SW 1271 (cell line): ENCODE measurements around the gene KRTAP6-1.

Source experiments
- DNase-seq, 2 experiments: peaks; one replicate each; lab custom pipeline; 2025; lab: John Stamatoyannopoulos, UW

The KRTAP6-1 gene, protein sequence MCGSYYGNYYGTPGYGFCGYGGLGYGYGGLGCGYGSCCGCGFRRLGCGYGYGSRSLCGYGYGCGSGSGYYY

DNA sequence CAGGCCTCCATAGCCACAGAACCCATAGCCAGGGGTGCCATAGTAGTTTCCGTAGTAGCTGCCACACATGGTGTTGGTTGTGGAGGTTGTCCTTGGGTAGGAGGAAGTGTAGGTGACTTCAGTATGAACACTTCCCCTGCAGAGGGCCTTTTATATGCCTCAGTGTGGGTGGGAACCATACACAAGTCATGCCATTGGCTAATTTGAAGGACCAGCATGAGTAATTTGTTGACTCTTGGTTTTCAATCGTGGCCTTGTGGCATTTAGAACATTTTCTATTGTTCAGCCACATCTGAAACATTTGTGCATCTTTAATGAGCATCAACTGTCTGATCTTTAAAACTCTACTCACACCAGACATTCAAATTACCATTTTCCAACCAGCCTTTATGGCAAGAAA, at the start of gene KRTAP6-1:
Gene KRTAP6-1 (minus strand): TSS at position 95 of the 400 bp plus-strand sequence. CDS start 26 bp downstream, at position 69.
- DNase-seq = no peak

DNA sequence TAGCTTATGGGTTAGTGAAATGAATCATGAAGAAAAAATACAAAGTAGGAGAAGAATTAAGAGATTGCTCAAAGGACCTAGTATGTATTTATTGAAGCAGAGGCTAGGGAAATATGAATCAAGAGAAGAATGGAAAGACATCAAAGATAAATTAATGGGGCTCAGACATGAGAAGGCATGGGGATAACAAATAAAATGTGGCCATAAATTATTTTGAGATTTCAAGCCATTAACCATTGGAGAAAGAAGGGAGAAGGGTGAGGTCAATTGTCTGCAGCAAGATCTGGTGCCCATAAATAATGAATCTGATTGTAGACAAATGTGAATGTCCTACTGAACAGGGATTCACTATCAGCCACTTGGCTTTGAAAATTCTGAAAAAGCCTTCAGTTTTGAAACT, 39.2 kb upstream of the KRTAP6-1 start:
- DNase-seq = no peak

DNA sequence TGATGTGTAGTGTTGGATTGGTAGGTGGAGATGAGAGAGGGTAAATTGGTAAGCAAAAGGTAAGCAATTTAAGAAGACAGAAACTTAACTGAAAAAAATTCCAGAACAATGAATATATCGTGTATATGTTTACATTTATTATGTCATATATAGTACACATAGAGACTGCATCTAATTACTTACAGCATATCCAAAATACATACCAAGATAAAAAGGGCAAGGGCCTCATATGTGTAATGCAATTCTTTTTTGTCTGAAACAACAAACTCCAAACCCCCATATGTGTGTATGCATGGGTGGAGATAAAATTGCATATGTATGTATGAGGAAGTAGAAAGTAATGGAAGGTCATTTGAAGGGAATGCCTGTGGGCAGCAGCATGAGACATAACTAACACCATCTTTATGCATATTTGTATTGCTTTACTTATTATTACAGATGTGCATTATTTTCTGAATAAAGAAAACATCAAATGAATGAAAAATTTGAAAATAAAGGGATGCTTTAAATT, 33.2 kb upstream of the KRTAP6-1 start:
- no peak for DNase-seq

DNA sequence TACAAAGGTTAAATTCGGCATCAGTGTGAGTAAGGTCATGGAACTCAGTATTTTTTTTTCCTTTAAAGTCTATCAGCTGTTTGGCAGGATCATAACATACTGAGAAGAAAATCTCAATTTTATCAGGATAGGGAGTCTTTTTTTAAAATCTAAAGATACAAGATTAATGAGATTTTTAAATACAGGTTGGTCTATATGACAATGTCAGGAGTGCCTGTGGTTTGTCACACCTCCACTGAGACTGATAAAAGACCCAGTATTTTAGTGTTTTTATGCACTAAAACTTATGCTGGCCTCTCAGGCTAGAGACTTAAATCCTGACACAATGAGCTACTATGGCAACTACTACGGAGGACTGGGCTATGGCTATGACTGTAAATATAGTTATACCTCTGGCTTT, 28.8 kb upstream of the KRTAP6-1 start, which contains the start of gene KRTAP20-3:
Gene KRTAP20-3 (plus strand): TSS at position 301 of the 400 bp plus-strand sequence.
- DNase-seq = no peak

DNA sequence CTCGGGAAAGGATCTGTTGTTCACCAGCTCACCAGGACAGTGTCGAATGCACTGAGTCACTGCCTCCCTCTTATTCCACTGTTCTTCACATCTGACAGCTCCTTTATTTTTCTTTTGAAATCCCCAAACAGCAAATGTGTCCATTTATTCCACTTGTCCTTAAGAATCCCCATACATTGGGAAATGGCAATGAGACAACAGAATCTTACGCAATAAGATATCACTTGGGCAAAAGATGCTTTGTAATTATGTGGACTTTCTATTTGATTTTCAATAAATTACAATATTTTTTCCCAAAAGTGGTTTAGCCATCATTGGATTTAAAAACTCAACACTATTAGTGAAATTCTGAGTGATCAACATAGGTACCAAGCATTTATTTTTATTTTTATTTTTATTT, 25.0 kb upstream of the KRTAP6-1 start:
- no peak for DNase-seq

DNA sequence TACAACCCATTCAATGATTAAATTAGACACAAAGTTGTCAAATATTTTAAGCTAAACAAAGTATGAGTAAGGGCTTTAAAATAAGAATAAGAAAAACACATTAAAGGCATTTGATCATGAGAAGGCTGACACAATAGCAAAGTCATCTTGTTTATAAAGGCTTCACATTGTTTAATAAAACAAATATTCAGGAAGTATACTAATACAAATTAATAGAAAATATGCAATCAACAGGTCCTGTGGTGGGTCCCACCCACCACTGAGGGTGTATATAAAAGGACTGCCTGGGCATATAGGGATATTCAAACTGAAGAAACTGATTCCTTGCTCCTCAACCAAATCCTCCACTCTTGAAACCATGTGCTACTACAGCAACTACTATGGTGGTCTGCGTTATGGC, 21.2 kb upstream of the KRTAP6-1 start, which contains the start of gene KRTAP20-2:
Gene KRTAP20-2 (plus strand): TSS at position 301 of the 400 bp plus-strand sequence. CDS start 58 bp downstream, at position 359.
- DNase-seq = no peak

DNA sequence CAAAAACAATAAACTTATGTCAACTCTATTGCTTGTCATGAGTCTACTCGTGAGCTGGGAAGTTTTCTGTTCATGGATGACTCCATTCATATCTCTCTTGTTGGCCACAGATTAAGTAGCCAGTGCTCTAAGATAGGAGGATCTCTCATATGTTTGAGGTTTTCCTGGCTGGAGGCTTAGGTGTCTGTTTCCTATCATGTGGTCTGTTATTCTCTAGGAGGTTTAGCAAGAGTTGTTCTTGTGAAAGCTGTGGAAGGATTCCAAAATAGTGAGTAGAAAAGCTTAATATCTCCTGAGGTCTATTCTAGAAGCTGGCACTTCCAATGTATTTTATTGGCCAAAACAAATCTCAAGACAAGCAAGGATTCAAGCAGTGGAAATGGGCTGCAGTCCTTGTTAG, 15.5 kb upstream of the KRTAP6-1 start:
- DNase-seq = no peak

DNA sequence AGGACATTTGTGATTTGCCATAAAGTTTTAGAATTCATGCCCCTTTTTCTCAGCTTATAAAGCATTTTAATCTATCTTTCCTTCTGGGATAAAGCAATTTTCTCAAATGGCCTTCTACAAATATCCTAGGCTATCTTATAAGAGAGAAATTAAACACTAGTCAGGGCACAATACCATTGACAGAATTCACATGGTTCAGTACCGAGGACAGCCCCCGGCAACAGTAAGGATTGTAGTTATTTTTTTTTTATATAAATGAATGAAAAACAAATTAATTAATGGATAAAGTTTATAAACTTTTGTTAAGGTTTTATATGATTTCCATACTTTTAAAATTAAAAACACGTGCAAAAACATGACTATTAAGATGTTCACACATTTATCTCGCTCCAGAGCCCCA, 14.4 kb upstream of the KRTAP6-1 start:
- no peak for DNase-seq

DNA sequence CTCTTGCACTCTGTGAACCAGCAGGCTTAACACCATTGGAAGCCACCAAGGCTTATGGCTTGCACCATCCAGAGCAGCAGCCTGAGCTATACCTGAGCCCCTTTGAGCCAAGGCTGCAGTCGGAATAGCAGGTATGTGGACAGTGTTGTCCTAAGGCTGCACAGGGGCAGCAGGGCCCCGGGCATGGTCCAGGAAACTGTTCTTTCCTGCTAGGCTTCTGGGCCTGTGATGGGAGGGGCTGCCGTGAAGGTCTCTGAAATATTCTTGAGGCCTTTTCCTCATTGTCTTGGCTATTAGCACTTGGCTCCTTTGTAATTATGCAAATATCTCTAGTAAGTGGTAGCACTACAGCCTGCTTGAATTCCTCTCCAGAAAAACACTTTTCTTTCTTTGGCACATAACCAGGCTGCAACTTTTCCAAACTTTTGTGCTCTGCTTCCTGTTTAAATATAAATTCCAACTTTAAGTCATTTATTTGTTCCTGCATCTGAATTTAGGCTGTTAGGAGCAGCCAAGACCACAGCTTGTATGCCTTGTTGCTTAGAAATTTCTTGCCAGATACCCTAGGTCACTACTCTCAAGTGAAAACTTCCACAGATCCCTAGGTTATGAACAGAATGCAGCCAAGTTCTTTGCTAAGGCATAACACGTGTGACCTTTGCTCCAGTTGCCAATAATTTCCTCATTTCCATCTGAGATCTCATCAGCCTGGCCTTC, 11.9 kb upstream of the KRTAP6-1 start:
- DNase-seq = no peak

DNA sequence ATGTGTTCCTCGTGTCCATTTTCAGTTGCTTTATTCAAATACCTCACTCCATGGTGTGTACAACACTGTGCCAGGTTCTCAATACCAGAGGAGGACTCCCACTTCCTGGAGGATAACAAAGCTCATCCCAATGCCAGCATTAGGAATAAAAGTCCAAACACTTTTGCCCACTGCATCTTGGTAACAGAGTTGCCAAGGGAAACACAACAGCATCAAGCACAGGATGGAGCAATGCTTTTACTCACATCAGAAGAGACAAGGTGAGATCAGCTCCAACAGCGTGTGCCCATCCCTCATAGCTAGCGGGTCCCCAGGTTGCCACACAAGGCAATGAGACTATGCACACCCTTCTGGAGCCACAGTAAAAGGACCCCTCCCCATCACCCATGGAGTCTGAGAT, 9.6 kb upstream of the KRTAP6-1 start:
- DNase-seq = no peak

DNA sequence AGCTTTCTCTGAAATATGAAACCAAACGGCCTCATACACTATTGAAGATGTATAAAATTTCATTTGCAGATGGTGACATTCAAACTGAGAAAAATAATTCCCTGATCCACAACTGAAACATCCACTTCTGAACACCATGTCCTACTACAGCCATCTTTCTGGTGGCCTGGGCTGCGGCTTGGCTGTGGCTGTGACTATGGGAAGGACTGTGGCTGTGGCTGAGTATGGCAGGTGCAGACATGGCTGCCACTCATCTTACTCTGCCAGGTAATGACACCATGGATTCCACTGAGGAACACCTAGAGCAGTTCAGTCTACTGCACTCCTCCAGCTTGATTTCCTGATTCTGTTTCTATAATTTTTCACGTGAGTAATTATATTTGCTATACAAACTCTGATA, 6.8 kb upstream of the KRTAP6-1 start, which contains the start of gene KRTAP20-4:
Gene KRTAP20-4 (plus strand): TSS at position 106 of the 400 bp plus-strand sequence.
- no peak for DNase-seq

DNA sequence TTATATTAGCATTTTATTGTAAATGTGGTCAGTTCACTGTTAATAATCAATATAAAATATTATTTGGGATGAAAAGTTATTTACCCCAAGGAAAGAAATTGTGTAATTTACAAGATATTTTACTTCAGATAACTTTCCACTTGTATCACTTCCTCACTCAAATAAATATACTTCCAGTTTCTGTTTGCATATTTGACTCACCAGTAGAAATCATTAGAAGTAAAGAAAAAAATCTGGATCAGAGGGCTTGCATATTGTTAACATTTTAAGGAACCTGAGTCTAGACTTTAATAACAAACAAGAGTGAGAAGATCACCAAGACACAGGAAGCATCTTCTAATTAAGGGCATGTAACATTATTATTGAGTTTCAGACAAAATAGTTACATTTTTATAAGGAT, 6.3 kb upstream of the KRTAP6-1 start:
- no peak for DNase-seq

DNA sequence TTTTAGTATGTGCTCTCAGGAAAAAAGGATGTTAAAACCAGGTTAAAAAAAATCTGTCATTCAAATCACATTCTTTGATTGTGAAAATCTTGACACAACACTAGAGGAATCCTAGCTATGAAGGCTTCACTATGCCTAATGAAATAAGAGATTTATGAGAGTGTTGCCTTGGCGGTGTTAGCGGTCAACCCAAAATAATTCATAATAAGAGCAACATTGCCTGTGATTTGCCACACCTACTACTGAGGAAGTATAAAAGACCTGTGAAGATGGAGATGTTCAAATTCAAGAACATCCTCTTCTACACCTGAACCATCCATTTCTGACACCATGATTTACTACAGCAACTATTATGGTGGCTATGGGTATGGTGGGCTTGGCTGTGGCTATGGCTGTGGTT, 2.4 kb upstream of the KRTAP6-1 start, which contains the start of gene KRTAP20-1:
Gene KRTAP20-1 (plus strand): TSS at position 301 of the 400 bp plus-strand sequence. CDS start 30 bp downstream, at position 331.
- no peak for DNase-seq

DNA sequence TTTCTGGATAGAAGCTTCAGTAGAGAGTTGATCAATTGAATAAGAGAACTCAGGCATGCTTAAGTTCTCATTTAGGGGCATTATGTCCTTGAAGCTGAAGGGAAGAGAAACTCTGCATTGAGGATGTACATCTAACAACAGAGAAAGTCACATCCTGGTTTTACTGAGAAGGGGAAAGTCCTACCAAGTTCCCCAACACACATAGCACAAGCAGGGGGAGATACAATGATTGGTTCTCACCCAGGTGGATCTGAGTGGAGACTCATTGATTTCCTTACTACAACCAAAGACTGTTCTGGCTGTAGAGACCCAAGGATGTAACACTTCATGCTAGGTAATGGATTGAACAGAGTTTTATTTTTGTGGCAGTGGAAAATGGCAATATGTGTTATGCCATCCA, 1.5 kb upstream of the KRTAP6-1 start:
- no peak for DNase-seq

DNA sequence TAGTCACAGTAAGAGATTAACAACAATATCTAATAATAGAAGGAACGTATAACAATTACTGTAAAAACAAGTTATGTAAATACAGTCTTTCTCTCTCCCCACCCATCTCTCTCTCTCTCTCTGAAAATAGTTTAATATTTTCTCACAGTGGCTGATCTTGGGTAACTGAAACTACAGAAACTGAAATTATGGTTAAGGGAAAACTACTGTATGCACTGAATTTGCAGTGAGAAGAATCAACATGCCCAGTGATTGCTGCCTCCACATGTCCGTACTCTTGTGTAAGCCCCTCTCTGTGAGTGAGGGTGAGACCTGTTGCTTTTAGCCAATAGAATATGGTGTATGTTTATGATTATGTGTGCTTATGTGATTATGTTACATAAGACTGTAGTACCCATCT, 1.6 kb downstream of the KRTAP6-1 start:
- no peak for DNase-seq

DNA sequence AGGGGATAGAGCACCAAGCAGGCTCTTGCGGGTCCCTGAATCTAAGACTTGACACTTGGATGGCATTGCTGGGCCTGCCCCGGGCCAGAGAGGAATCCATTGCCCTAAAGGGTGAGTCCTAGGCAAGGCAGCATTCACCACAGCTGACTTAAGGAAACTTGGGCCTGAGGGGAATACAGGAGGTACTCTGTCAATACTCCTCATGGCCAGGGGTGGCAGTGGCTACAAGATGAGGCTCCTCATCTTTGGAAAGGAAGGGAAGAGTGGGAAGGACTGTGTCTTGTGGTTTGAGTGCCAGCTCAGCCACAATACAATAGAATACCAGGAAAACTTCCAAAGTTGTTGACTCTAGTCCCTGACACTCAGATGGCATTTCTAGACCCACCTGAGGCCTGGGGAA, 7.8 kb downstream of the KRTAP6-1 start:
- DNase-seq = no peak

DNA sequence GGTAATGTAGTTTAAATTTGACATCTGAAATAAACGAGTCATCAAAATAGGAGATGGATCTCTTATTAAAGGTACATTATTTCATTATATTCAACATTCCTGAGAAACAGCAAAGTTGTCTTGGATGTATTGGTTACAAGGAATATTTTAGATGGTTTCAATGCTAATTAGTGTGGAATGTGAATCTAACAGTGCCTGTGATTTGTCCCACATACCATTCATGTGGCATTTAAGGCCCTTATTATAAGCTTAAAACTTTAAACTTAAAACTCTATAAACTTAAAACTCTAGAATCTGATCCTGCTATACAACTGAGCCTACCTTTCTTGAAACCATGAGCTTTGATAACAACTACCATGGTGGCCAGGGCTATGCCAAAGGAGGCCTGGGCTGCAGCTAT, 12.9 kb downstream of the KRTAP6-1 start, which contains the start of gene KRTAP22-1:
Gene KRTAP22-1 (plus strand): TSS at position 301 of the 400 bp plus-strand sequence.
- DNase-seq = no peak

DNA sequence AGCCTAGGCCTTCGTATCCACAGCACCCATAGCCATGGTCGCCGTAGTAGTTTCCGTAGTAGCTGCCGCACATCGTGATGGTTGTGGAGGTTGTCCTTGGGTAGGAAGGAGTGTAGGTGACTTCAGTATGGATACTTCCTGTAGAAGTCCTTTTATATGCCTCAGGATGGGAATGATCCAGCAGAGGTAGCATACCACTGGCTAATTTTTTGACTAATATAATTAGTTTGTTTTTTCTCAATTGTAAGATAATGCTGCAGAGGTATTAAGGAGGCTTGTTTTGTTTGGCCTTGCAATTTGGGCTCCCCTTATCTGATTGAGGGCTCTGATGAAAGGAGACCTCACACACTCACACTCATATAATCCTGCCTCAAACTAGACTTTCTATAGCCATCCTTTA, 14.9 kb downstream of the KRTAP6-1 start, which contains the start of gene KRTAP6-2:
Gene KRTAP6-2 (minus strand): TSS at position 101 of the 400 bp plus-strand sequence. CDS start 28 bp downstream, at position 73.
- no peak for DNase-seq

DNA sequence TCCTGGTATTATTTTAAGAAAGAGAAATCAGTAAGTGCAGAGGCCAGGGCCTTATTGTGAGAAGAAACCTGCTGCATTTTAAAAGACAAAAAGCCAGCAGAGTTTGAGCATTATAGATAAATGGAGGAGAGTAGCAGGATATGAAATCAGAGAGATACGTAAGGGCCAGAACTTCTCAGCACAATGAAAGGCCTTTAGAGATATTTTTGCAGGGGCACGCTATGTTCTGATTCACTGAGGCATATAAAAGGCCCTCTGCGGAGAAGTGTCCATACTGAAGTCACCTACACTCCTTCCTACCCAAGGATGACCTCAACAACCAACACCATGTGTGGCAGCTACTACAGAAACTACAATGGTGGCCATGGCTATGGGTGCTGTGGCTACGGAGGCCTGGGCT, 21.6 kb downstream of the KRTAP6-1 start, which contains the start of gene KRTAP6-3:
Gene KRTAP6-3 (plus strand): TSS at position 301 of the 400 bp plus-strand sequence. CDS start 6 bp downstream, at position 307.
- no peak for DNase-seq

DNA sequence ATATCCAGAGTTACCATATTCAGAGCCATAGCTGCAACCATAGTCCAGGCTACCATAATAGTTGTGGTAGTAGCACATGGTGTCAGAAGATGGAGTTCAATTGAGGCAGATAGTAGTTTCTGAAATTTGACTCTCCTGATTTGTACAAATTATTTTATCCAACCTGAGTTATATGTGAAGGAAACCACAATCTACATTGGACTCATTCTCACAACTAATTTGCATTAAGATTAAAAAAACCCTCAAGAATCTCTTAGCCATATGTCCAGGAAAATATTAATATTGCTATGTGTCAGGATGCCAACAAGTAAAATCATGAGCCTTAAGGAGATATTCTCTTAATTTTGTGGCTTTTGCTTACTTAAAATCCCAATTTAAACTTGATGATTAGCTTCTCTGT, 23.4 kb downstream of the KRTAP6-1 start, which contains the start of gene KRTAP22-2:
Gene KRTAP22-2 (minus strand): TSS at position 101 of the 400 bp plus-strand sequence.
- no peak for DNase-seq

DNA sequence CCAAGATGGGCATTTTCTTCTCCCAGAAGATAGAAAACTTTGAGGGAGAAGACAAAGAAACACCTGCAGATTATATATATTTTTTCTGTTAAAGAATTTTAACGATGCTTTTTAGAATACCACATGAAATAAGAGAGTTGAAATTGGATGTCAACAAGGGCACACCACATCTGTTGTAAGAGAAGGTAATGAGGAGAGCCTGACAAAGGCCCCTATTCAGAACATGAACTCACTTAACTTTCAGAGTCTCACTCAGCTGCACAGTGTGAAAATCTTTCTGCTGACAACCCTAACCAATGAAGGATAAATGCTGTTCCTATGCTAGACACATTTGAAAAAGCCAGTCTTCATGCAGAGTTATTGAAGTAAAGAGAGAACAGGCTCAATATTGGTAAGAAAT, 30.9 kb downstream of the KRTAP6-1 start:
- no peak for DNase-seq

DNA sequence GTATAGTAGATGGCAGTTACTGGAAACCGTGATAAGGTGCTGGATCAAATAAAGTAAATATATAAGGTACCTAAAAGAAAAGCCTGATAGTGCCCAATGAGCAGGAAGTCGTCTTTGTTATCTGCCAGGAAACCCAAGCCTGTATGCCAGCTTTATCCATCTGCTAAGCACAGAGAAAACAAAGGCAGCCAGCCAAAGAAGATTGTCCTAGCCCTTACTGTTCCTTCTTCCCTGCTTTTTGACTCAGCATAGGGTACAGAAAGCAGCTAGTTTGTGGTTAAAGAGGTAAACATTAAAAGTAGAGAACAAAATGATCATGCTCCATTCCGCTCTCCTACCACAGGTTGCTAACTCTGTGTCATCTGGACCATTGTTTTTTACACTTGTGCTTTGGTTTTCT, 33.6 kb downstream of the KRTAP6-1 start:
- no peak for DNase-seq

DNA sequence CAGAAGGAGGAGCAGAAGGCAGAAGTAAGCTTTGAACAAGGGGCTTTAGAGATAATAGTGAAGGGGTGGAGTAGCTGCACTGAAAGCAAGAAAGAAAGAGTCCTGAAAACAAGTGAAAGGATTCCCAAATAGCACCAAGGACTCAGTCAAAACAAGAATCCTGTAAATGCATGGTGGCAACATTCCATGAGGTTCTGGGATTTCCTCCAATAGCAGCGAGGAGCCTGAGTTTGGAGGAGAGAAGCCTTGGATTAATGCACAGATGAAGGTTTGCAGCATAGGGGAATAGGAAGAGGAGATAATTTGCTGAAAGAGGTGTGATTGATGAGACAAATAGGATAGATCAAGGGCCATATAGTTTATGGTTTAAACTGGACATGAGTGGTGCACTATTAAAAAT, 34.4 kb downstream of the KRTAP6-1 start:
- DNase-seq = no peak
